IMR-90 (cell line): ENCODE results near the gene TUSC2. TPM values are rescaled to one million over a fixed set of nuclear protein-coding genes. Genes with fewer than 3 reads are reported as not detected.

Experiments
- ATAC-seq: fragments of 200-7000 bp; cut with Tn5 transposase; 2 replicates; pipeline ENCODE4 v1.9.1; 2020; ENCODE audit warnings: low read depth, mild to moderate bottlenecking, moderate library complexity
- BruUV-seq: library from RNA; stranded (reverse); fragments of 400-500 nt; replicated peaks from 2 replicates; lab custom pipeline; 2021; lab: Mats Ljungman, UMichigan
- CTCF ChIA-PET: fragments of 300-600 bp; formaldehyde crosslinking; extraction: SDS; loops from one replicate; lab custom pipeline; 2021; ENCODE audit warnings: antibody characterized with exemption; lab: Yijun Ruan, JAX
- POLR2A ChIA-PET: fragments of 300-600 bp; sonication (Branson Sonifier 250); formaldehyde crosslinking; loops from one replicate; lab custom pipeline; 2022; ENCODE audit warnings: antibody characterized with exemption; ENCODE audit not compliant: unreplicated experiment; lab: Charles Lee
- DNase-seq: peaks from one replicate; pipeline ENCODE4 v3.0.0; 2013
- H2AFZ ChIP-seq: replicated peaks from 2 replicates; pipeline ENCODE3; 2013; ENCODE audit warnings: low read length, mild to moderate bottlenecking; ENCODE audit not compliant: poor library complexity
- H2AK5ac ChIP-seq: 2 replicates; pipeline ENCODE4 v1.6.1; 2013; ENCODE audit warnings: low read depth, low read length, inconsistent platforms
- H2AK9ac ChIP-seq: replicated peaks from 2 replicates; pipeline ENCODE3; 2013; ENCODE audit warnings: mild to moderate bottlenecking, low read depth, low read length, moderate library complexity; ENCODE audit not compliant: poor library complexity
- H2BK120ac ChIP-seq: 2 replicates; pipeline ENCODE4 v1.6.1; 2013; ENCODE audit warnings: low read depth, low read length, inconsistent platforms
- H2BK15ac ChIP-seq: 3 replicates; pipeline ENCODE4 v1.6.1; 2013; ENCODE audit warnings: low read depth, low read length, inconsistent platforms
- H2BK20ac ChIP-seq: 2 replicates; pipeline ENCODE4 v1.6.1; 2013; ENCODE audit warnings: low read depth, mild to moderate bottlenecking, inconsistent platforms, low read length, moderate library complexity
- H2BK5ac ChIP-seq: 2 replicates; pipeline ENCODE4 v1.6.1; 2013; ENCODE audit warnings: mild to moderate bottlenecking, low read depth, low read length, inconsistent platforms; ENCODE audit not compliant: poor library complexity, severe bottlenecking
- H3K14ac ChIP-seq: replicated peaks from 2 replicates; pipeline ENCODE4 v1.6.1; 2013; ENCODE audit warnings: low read depth, low read length, inconsistent platforms
- H3K18ac ChIP-seq: 2 replicates; pipeline ENCODE4 v1.6.1; 2013; ENCODE audit warnings: low read depth, low read length, control low read depth
- H3K23ac ChIP-seq: 2 replicates; pipeline ENCODE4 v1.6.1; 2013; ENCODE audit warnings: low read depth, low read length, inconsistent platforms
- H3K27ac ChIP-seq: 2 replicates; pipeline ENCODE4 v1.5.1; 2013; ENCODE audit warnings: mild to moderate bottlenecking, control low read depth, low read length; ENCODE audit not compliant: insufficient read depth
- H3K27me3 ChIP-seq: 2 replicates; pipeline ENCODE4 v1.6.1; 2013; ENCODE audit warnings: low read length; ENCODE audit not compliant: control insufficient read depth, insufficient read depth
- H3K36me3 ChIP-seq: 2 replicates; pipeline ENCODE4 v1.6.1; 2013; ENCODE audit warnings: low read length, mixed read lengths; ENCODE audit not compliant: control insufficient read depth, insufficient read depth
- H3K4ac ChIP-seq: 2 replicates; pipeline ENCODE4 v1.6.1; 2013; ENCODE audit warnings: low read depth, low read length, inconsistent platforms
- H3K4me1 ChIP-seq: 2 replicates; pipeline ENCODE4 v1.6.1; 2013; ENCODE audit warnings: low read length, mixed read lengths; ENCODE audit not compliant: control insufficient read depth, insufficient read depth
- H3K4me2 ChIP-seq: 2 replicates; pipeline ENCODE4 v1.6.1; 2013; ENCODE audit warnings: low read depth, mild to moderate bottlenecking, control low read depth, low read length, moderate library complexity
- H3K4me3 ChIP-seq: 2 replicates; pipeline ENCODE4 v1.5.1; 2013; ENCODE audit warnings: low read depth, mild to moderate bottlenecking, control low read depth, low read length, moderate library complexity; ENCODE audit not compliant: insufficient read depth
- H3K56ac ChIP-seq: 2 replicates; pipeline ENCODE4 v1.6.1; 2013; ENCODE audit warnings: low read length, inconsistent platforms; ENCODE audit not compliant: insufficient read depth; ENCODE audit errors: extremely low read depth
- H3K79me1 ChIP-seq, 2 experiments: 2 replicates each; pipeline ENCODE4 v1.6.1; 2013; ENCODE audit warnings: low read length in 2 of 2, inconsistent platforms in 1 of 2, low read depth in 1 of 2
- H3K9ac ChIP-seq: 2 replicates; pipeline ENCODE4 v1.6.1; 2013; ENCODE audit warnings: low read depth, low read length, control low read depth
- H3K9me1 ChIP-seq: 2 replicates; pipeline ENCODE4 v1.6.1; 2013; ENCODE audit warnings: low read length, inconsistent platforms; ENCODE audit not compliant: insufficient read depth
- H3K9me3 ChIP-seq: 2 replicates; pipeline ENCODE4 v1.6.1; 2013; ENCODE audit warnings: low read length; ENCODE audit not compliant: control insufficient read depth, insufficient read depth
- H4K20me1 ChIP-seq: 2 replicates; pipeline ENCODE4 v1.6.1; 2013; ENCODE audit warnings: low read length, inconsistent platforms; ENCODE audit not compliant: insufficient read depth
- H4K5ac ChIP-seq: 2 replicates; pipeline ENCODE4 v1.6.1; 2013; ENCODE audit warnings: mild to moderate bottlenecking, low read depth, low read length, control low read depth
- H4K8ac ChIP-seq, 2 experiments: 2 replicates each; pipeline ENCODE4 v1.6.1; 2013; ENCODE audit warnings: low read depth in 2 of 2, low read length in 2 of 2, control low read depth in 1 of 2, inconsistent platforms in 1 of 2
- H4K91ac ChIP-seq: 2 replicates; pipeline ENCODE4 v1.6.1; 2013; ENCODE audit warnings: low read depth, low read length, inconsistent platforms; ENCODE audit not compliant: insufficient read depth
- CEBPB ChIP-seq: IDR thresholded peaks from 2 replicates; pipeline ENCODE4 v1.6.1; 2012; ENCODE audit warnings: low read depth, low read length, improper control_type of control experiment
- CHD1 ChIP-seq: IDR thresholded peaks from 2 replicates; pipeline ENCODE4 v1.6.1; 2012; ENCODE audit warnings: low read depth, low read length, improper control_type of control experiment
- CTCF ChIP-seq: conservative IDR thresholded peaks from 2 replicates; pipeline ENCODE4 v1.5.1; 2012; ENCODE audit warnings: mild to moderate bottlenecking, low read depth, low read length, improper control_type of control experiment
- FOS ChIP-seq: fragments of 150-350 bp; IDR thresholded peaks from 2 replicates; pipeline ENCODE4 v1.6.1; 2016; ENCODE audit warnings: low read depth, low read length
- MAFK ChIP-seq: IDR thresholded peaks from 2 replicates; pipeline ENCODE4 v1.6.1; 2012; ENCODE audit warnings: low read depth, low read length, improper control_type of control experiment
- MXI1 ChIP-seq: IDR thresholded peaks from 2 replicates; pipeline ENCODE4 v1.6.1; 2012; ENCODE audit warnings: low read depth, mild to moderate bottlenecking, low read length, moderate library complexity, borderline replicate concordance
- NFE2L2 ChIP-seq: fragments of 150-350 bp; IDR thresholded peaks from 2 replicates; pipeline ENCODE4 v1.6.1; 2016; ENCODE audit warnings: low read depth, mild to moderate bottlenecking, low read length
- POLR2A ChIP-seq: IDR thresholded peaks from 2 replicates; pipeline ENCODE4 v1.6.1; 2012; ENCODE audit warnings: mild to moderate bottlenecking, low read depth, low read length
- RAD21 ChIP-seq: IDR thresholded peaks from 2 replicates; pipeline ENCODE4 v1.6.1; 2012; ENCODE audit warnings: low read length, improper control_type of control experiment
- RFX5 ChIP-seq: IDR thresholded peaks from 2 replicates; pipeline ENCODE4 v1.8.0; 2012; ENCODE audit warnings: low read depth, mild to moderate bottlenecking, low read length, moderate library complexity
- SMC3 ChIP-seq: fragments of 150-350 bp; IDR thresholded peaks from 2 replicates; pipeline ENCODE4 v1.6.1; 2016; ENCODE audit warnings: low read depth, mild to moderate bottlenecking, antibody characterized with exemption, low read length, moderate library complexity
- WGBS, 2 experiments: methylation state at CpG; one replicate each; pipeline versions ENCODE4 v1.1.5 to v1.1.7; 2013; ENCODE audit warnings: missing lambda C conversion rate in 2 of 2; ENCODE audit not compliant: insufficient read length in 1 of 2; ENCODE audit errors: extremely low coverage in 2 of 2; 5-methylcytosine and 5-hydroxymethylcytosine counted together
- dilution Hi-C: fragments of 300-500 bp; cut with HindIII; formaldehyde crosslinking; loops from one replicate; pipeline ENCODE4 v1.14.3; 2018; ENCODE audit warnings: low sequenced_read_pairs; ENCODE audit not compliant: unreplicated experiment
- in situ Hi-C: fragments of 300-500 bp; cut with MboI; formaldehyde crosslinking; loops from 3 replicates; pipeline ENCODE4 v1.14.3; 2019; ENCODE audit warnings: low sequenced_read_pairs, inconsistent platforms, mixed read lengths
- intact Hi-C: fragments of 100-400 bp; cut with micrococcal nuclease; formaldehyde crosslinking; loops from 2 replicates; pipeline ENCODE4 v1.10.0; 2022
- polyA plus RNA-seq, 3 experiments: library from polyadenylated mRNA; depleted of rRNA; stranded (reverse); fragments of >200 nt; gene quantifications; 2 replicates each; pipeline ENCODE4 v1.2.3, GENCODE V29; 2012; ENCODE audit warnings: low replicate concordance in 1 of 3
- total RNA-seq: library from RNA; depleted of rRNA; stranded (reverse); fragments of >200 nt; gene quantifications from 2 replicates; pipeline ENCODE4 v1.2.3, GENCODE V29; 2012
- TF ChIP-seq, protein P1 (sequence below): fragments of 150-350 bp; IDR thresholded peaks from 2 replicates; pipeline ENCODE4 v1.6.1; 2016; ENCODE audit warnings: low read depth, mild to moderate bottlenecking, low read length, moderate library complexity, borderline replicate concordance

TUSC2 gene
- total and polyA plus RNA-seq, 2 of the 4 experiments (the other 2 are of a cell fraction), result 13.4 to 24.0 TPM

DNA sequence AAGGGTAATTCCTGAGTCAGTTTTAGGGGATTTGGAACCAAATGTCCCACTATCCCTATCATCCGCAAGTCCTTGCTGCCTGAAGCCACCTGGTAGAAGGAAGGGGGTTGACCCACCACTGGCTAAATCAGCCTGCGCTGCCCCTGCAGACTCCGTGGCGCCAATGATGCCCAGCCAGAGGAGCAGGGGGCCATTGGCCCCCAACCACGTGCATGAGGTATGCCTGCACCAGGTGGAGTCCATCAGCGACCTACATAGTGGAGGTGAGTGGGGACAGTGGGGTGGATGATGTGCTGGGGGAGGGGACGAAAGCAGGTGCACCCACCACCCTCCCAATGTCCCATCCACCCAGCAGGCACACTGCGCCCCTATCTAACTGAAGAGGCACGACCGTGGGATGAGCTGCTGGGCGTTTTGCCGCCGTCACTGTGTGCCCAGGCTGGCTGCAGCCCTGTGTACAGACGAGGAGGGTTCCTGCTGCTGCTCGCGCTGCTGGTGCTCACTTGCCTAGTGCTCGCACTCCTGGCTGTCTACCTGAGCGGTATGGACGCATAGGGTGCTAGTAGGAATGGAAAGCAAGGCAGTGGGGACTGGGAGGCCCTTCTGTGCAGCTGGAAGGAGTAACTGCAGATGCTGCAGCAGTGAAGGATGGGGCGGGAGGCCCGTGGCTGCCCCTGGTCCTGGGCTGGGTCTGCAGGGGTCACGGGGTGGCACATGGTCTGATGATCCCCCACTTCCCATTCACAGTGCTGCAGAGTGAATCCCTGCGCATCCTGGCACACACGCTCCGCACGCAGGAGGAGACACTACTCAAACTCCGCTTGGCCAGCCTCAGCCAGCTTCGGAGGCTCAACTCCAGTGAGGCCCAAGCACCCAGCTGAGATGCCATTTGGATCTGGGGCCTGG is 41.4 kb downstream of the TUSC2 start:
- H3K56ac ChIP-seq, result no peak overlapping the region
- CTCF ChIA-PET, result no interaction called here
- WGBS, 2 experiments, result 94% methylated on average over 12 of the region's 28 CpGs; no CpG with 5 or more reads in 1 of the 2 experiments
- dilution Hi-C loops (no loop called here), in situ Hi-C loops (no loop called here), intact Hi-C loops (no loop called here)
- BruUV-seq, result no TSS peak
- no peak overlapping the region for H3K14ac ChIP-seq
- no peak overlapping the region for H2BK120ac ChIP-seq
- no peak overlapping the region for H4K91ac ChIP-seq
- H2BK20ac ChIP-seq, result no peak overlapping the region
- POLR2A ChIA-PET, result no interaction called here
- H3K27me3 ChIP-seq, result no peaks in the 10 kb centered on the region
- no peak overlapping the region for H4K8ac ChIP-seq
- DNase-seq (no peak), ATAC-seq (no peak)
- no peak overlapping the region for H3K23ac ChIP-seq
- H3K4me3 ChIP-seq, result no peak overlapping the region
- H3K18ac ChIP-seq, result no peak overlapping the region
- H2AK5ac ChIP-seq, result no peak overlapping the region
- no peak overlapping the region for H2BK5ac ChIP-seq
- no peak overlapping the region for H3K27ac ChIP-seq
- no peaks in the 10 kb centered on the region; the same call in 1 of the 2 replicates for H4K20me1 ChIP-seq
- peaks cover 34% of the 10 kb centered on the region for H3K36me3 ChIP-seq
- no peak for TF ChIP-seq POLR2A
- no peak for TF ChIP-seq FOS
- no peak for TF ChIP-seq MXI1
- no peak for TF ChIP-seq CTCF
- TF ChIP-seq NFE2L2, result no peak
- no peak for TF ChIP-seq SMC3
- TF ChIP-seq CEBPB, result no peak
- TF ChIP-seq RAD21, result no peak
- no peak for TF ChIP-seq RFX5
- TF ChIP-seq MAFK, result no peak
- TF ChIP-seq, protein P1, sequence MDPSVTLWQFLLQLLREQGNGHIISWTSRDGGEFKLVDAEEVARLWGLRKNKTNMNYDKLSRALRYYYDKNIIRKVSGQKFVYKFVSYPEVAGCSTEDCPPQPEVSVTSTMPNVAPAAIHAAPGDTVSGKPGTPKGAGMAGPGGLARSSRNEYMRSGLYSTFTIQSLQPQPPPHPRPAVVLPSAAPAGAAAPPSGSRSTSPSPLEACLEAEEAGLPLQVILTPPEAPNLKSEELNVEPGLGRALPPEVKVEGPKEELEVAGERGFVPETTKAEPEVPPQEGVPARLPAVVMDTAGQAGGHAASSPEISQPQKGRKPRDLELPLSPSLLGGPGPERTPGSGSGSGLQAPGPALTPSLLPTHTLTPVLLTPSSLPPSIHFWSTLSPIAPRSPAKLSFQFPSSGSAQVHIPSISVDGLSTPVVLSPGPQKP, result no peak
- no peak for TF ChIP-seq CHD1
- no peaks in the 10 kb centered on the region; the same call in 1 of the 2 replicates for H3K9me1 ChIP-seq
- H3K4me1 ChIP-seq, result peaks cover 3% of the 10 kb centered on the region
- H2AFZ ChIP-seq, result no peak overlapping the region
- H2BK15ac ChIP-seq, result no peak overlapping the region
- no peak overlapping the region for H2AK9ac ChIP-seq
- H3K79me1 ChIP-seq, result peaks cover 12 to 24% of the 10 kb centered on the region in 2 experiments
- no peak overlapping the region for H4K5ac ChIP-seq
- no peak overlapping the region for H3K4ac ChIP-seq
- no peak overlapping the region for H3K4me2 ChIP-seq
- no peaks in the 10 kb centered on the region for H3K9me3 ChIP-seq
- no peak overlapping the region for H3K9ac ChIP-seq
